NCI-H1417 (cell line): Measurements from ENCODE around the gene PNPT1.
"Not testable (repeated sequence)": the region's sequence is repeated elsewhere in the genome, so short reads cannot be mapped to it uniquely, and the experiment has no call there.

Experiments used
- DNase-seq, 3 experiments: peaks; one replicate each; lab custom pipeline; 2025; lab: John Stamatoyannopoulos, UW

The PNPT1 gene

DNA sequence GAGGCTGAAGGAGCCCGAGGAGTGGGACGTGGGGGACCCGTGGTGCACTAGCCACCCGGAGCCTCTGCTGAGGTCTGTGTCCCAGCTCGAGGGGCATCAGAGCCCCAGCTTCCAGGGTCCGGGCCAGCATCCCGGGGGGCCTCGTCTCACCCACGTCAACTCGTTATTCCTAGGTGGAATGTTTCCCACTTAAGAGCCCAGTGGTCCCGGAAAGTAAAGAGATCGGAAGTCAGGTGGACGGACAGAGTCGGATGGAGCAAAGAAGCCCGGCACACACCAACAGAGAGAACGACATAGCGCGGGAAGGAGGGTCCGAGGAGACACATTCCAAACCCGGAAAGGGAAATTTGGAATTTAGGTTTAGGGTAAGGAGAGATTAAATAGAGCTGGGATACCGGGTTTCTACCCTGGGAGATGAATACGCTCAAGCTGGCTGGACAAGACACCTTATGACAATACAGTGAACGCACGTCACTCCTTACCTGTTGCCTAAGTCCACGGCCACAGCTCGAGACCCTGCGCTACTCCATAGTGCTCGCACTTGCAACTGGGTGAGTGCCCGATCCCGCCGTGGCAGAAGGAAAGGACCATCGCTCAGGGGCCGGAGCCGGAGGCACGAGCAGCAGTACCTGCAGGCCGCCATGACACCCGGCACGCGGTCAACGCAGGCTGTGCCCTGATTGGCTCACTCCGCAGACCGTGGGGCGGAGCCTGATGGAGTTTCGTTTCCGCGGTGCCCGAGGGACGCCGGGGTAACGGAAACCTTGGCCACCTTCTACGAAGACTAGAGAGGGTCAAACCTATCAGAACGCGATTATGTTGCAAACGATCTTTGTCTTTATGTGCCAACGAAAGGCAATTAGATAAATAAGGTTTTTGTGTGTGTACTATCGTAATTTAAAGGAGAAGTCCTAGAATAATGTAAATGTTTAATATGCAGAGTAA, at the start of gene PNPT1:
PNPT1 (minus strand) TSS at position 664 of the 945 bp plus-strand sequence; CDS start at position 643, 21 bp downstream.
- DNase-seq, result peak; percentile 97 to 99 (median 98)

DNA sequence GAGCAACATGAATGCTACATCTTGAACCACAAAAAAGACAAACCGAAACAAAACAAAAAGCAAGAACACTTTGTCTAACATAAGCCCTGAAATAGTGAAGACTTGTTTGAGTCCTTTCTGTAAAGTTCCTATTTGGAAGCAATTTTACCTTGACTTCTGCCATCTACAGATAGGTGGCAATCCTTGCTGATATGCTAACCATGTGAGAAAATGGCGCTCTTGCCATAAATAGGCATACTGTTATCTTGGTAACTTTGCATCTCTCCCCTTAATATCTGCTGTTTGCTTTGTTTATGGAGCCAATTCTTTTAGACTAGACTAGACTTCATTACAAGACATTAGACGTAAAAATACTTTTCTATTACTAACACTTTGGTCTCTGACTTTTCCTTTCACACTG, 49.4 kb upstream of the PNPT1 start:
- DNase-seq, result no peak

DNA sequence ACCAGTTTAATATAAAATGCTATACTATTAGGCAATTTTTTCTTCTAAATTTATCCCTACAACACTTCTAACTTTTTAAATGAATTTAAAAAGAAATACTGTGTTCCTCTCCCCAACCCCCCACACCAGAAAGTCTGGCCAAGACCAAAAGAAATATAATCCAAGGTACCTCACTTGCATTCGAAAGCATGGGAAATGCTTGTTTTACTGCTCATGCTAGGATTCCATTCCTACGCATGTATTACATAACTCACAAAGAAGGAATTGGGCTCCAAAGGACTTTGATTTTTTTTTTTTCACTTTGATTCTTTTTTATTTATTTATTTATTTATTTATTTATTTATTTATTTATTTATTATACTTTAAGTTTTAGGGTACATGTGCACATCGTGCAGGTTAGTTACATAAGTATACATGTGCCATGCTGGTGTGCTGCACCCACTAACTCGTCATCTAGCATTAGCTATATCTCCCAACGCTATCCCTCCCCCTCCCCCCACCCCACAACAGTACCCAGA, 42.4 kb upstream of the PNPT1 start:
- not testable (repeated sequence) for DNase-seq

GRCh38 chr2:55734726-55735125, 41.1 kb upstream of the PNPT1 start:
- DNase-seq, result no peak

DNA sequence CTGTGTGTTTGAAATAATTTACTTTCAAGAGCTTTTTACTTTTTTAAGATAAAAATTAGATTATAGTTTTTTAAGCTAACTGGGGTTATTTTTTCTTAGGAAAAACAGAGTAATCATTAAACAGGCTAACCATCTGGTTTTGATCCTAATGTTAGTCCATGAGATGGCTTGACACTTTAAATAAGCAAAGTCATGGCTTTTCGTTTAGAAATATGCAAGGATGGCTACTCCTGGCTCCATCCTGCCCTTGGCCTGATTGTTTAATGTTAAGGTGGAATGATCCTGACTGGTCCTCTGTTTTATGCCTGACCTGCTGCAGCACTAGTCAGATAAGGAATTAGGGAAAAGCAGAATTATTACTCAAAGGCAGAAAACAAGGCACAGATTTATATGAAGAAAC, 39.7 kb upstream of the PNPT1 start:
- no peak for DNase-seq

GRCh38 chr2:55732854-55733253, 39.2 kb upstream of the PNPT1 start:
- no peak for DNase-seq

GRCh38 chr2:55729136-55729685, 35.6 kb upstream of the PNPT1 start:
- DNase-seq, result no peak

DNA sequence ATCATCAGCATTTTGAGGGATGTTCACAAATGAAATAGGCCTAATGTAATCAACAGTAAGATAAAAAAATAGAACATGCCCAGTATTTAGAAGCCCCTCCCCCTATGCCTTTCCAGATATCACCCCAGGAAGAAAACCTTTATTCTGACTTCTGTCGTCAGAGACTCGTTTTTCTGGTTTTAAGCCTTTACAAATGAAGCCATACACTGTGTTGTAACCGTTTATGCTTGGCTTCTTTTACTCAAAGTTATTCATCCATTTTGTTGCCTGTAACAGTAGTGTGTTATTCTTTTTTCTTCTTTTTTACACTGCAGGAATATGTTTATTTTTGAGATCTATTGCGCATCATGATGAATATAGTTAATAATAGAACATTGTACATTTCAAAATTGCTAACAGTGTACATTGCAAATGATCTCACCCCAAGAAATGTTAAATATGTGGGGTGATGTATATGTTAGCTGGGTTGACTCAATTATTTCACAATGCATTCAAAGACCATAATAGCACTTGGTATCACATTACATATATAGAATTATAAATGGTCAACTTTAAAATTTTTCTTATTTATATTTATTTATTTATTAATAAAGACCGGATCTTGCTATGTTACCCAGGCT, 28.1 kb upstream of the PNPT1 start:
- DNase-seq, result peak in 2 of 3 experiments; percentile 34 to 78

- peak in 2 of 3 experiments; percentile 77 to 87 for DNase-seq
Measured at GRCh38 chr2:55720417-55720816, 26.8 kb upstream of the PNPT1 start.

DNA sequence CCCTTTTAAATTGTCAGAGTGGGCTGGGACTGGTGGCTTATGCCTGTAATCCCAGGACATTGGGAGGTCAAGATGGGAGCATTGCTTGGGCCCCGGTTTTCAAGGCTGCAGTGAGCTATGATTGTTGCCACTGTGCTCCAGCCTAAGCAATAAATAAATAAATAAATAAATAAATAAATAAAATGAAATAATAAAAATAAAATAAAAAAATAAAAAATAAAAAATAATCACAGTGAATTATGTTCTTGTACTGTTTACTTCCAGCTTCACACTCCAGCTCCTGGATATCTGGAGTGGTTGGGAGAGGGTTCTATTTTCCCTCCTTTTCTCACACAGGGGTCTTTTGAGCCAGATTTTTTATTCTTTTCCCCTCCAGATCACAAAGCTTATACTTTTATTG, 26.2 kb upstream of the PNPT1 start:
- no peak for DNase-seq

DNA sequence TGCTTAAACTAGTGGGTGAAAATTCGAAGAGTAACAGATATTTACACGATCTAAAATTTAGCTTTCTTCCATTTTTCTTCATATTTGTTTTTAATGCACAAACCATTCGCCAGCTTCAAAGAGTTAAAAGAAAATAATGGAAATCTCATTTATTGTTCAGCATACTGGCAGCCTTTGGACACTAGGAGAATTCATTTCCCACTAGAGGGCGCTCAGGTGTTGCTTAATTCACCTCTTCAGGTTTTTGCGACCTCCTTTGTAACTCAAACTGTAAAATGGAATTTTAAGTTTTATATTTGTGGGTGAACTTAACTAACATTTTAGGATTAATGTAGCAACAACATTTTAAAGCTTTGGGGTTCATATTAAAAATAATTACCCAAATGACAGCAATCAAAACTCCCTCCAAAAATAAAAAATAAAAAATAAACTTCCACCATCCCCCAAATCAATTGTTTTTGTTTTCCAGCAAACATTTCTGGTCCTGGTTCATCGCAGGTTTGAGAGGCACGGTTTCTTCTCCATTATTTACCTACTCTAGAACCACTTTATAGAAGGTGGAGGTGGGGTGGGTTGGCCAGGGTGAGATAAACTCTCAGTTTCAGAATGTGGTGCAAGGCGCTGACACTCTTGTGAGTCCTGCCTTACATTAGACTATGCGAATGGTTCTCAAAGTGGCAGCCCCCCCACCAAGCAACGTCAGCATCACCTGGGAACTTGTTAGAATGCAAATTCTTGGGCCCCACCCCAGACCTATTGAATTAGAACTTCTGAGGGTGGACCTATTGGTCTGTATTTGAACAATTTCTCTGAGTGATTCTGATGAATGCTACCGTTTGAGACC, 24.7 kb upstream of the PNPT1 start:
- DNase-seq, result peak; percentile 57 to 92 (median 91)

- DNase-seq, result no peak
Measured at GRCh38 chr2:55715626-55716025, 22.0 kb upstream of the PNPT1 start.

DNA sequence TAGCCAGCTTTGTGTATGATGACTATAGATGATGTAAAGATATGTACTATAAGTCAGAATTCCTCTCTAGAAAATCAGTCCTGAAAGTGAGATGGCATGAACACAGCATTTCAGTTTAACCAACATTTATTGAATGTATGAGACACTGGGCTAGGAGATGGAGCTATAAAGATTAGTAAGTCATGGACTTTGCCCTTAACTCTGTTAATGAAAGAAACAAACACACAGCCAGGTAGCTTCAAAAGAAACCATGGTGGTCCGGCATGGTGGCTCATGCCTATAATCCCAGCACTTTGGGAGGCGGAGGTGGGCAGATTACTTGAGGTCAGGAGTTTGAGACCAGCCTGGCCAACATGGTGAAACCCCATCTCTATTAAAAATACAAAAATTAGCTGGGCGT, 21.5 kb upstream of the PNPT1 start:
- DNase-seq, result not testable (repeated sequence)

- DNase-seq, result no peak
Measured at GRCh38 chr2:55712477-55713060, 18.9 kb upstream of the PNPT1 start.

GRCh38 chr2:55710025-55710424, 16.4 kb upstream of the PNPT1 start:
- DNase-seq, result no peak

DNA sequence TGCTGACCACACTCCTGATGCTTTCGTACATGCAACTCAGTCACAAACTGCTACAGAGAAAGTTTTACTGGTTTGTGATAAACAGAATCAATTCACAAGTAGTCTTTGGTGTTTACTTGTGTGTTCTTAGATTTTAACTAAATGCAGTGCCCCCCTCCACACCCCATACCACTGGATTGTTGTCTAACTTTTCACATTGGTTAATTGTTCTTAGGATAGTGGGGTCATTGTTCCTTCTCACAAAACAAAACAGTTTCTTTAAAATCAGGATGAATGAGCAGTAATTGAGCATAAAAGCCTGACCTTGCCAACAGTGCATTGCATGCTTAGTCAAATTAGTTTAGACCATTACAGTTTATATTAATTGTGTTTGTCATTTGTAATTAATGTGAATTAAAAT, 14.1 kb upstream of the PNPT1 start:
- DNase-seq, result no peak

- not testable (repeated sequence) for DNase-seq
Measured at GRCh38 chr2:55706258-55706657, 12.6 kb upstream of the PNPT1 start.

DNA sequence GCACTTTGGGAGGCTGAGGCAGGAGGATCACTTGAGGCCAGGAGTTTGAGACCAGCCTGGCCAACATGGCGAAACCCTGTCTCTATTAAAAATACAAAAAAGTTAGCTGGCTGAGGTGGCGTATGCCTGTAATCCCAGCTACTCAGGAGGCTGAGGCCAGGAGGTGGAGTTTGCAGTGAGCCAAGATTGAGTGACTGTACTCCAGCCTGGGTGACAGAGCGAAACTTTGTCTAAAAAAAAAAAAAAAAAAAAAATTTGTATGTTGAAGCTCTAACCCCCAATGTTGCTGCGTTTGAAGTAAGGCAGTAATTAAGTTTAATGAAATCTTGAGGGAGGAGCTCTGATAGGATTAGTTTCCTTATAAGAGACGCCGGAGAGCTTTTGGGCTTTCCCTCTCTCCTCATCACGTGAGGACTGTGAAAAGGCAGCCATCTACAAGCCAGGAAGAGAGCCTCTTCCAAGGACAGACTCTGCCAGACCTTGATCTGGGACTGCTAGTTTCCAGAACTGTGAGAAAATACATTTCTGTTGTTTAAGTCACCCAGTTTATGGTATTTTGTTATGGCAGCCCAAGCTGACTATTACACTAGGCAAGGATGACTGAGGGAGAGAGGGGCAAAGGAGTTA, 11.5 kb upstream of the PNPT1 start:
- DNase-seq, result no peak

- DNase-seq, result no peak
Measured at GRCh38 chr2:55703350-55703749, 9.7 kb upstream of the PNPT1 start.

DNA sequence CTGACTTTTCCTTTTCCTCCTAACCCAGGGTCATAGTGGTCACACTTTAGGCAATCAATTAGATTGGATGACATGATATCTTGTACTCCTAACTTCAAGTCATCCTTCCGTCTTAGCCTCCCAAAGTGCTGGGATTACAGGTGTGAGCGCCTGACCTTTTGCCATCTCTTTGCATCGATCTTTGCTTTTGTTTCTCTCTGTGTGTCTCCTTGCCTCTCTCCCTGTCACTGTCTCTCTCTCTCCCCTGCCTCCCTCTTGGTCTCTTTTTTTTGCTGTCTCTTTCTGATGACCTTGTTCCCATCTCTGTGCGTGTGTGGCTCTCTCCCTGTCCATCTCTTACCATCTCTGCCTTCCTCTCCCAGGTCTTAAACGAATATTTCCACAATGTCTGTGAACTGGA, 904 bp downstream of the PNPT1 start:
- DNase-seq, result not testable (repeated sequence)

GRCh38 chr2:55672630-55673029, 21.0 kb downstream of the PNPT1 start:
- no peak for DNase-seq
